ENCODE measurements around the gene TBC1D22A.
"Not testable (repeated sequence)": the region's sequence is repeated elsewhere in the genome, so short reads cannot be mapped to it uniquely, and the experiment has no call there.

Gene TBC1D22A

DNA sequence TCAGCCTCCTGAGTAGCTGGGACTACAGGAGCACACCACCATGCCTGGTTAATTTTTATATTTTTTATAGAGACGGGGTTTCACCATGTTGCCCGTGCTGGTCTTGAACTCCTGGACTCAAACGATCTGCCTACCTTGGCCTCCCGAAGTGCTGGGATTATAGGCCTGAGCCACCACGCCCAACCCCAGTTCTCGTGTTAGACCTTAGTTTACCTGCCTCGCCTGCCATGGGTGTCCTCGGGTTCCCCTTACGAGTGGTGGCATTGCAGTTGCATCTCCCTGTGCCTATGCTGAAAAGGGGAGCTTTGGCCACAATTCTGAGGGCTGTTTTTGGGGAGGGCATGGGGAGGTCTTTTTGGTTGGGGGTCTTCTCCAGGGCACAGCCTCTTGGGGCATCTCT is 18.8 kb downstream of the TBC1D22A start:
- Histone ChIP-seq H3K36me3 (no peaks in the 10 kb centered on the region), H3K4me1 (peaks cover 0 to 9% (median 3%) of the 10 kb centered on the region in 4 donors), H3K4me3 (no peak overlapping the region), H3K27ac (no peak overlapping the region), H3K27me3 (no peaks in the 10 kb centered on the region), H3K9me3 (no peaks in the 10 kb centered on the region)
- TF ChIP-seq CTCF (IDR thresholded peaks at IDR 0.05) = no peak
- intact Hi-C loops (cut with DNase I; ENCODE audit: low total_unique reads) = no loop called here
- DNase-seq = peak in 1 of 2 donors; percentile 52

DNA sequence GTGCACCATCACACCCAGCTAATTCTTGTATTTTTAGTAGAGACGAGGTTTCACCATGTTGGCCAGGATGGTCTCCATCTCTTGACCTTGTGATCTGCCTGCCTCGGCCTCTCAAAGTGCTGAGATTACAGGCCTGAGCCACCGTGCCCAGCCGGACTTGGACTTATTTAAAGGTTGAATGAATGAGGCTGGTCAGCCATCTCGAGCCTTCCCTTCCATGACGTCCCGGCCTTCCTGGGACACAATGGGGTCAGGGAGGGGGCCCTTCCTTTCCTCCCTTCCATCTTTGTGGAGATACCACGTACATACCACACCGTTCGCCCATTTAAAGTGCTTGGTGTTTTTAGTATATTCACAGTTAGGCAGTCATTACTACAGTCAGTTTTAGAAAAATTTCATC is 19.8 kb downstream of the TBC1D22A start:
- intact Hi-C loops (cut with DNase I; ENCODE audit: low total_unique reads); H3K27me3 ChIP-seq; H3K36me3 ChIP-seq; H3K4me3 ChIP-seq; H3K27ac ChIP-seq; H3K4me1 ChIP-seq; H3K9me3 ChIP-seq: not testable (repeated sequence)
- peak in 1 of 2 donors; percentile 56 for DNase-seq

DNA sequence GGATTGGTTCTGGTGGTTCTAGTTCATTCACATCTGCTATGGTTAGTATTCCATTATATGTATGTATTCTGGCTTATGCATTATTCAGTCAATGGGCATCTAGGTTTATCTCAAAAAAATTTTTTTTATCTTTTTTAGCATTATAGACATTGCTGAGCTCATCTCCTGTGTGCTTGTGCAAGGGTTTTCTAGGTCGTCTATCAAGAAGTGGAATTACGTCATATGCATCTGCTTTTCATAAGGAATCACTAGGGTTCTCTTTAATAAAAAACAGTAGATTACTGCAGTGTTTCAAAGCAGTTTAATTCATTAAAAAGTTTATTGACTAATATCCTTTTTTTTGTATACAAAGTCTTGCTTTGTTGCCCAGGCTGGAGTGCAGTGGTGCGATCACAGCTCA is 21.3 kb downstream of the TBC1D22A start:
- TF ChIP-seq CTCF (IDR thresholded peaks at IDR 0.05) = no peak
- Histone ChIP-seq H3K27me3 (no peaks in the 10 kb centered on the region), H3K36me3 (no peaks in the 10 kb centered on the region), H3K4me3 (no peak overlapping the region), H3K27ac (no peak overlapping the region), H3K9me3 (no peaks in the 10 kb centered on the region), H3K4me1 (no peaks in the 10 kb centered on the region)
- intact Hi-C loops (cut with DNase I; ENCODE audit: low total_unique reads) = no loop called here
- DNase-seq = no peak

- TF ChIP-seq CTCF (IDR thresholded peaks at IDR 0.05) = no peak
- Histone ChIP-seq H3K4me3 (no peak overlapping the region), H3K27me3 (no peaks in the 10 kb centered on the region), H3K9me3 (no peaks in the 10 kb centered on the region), H3K27ac (no peak overlapping the region), H3K36me3 (peaks cover 6 to 13% (median 13%) of the 10 kb centered on the region in 3 donors), H3K4me1 (peaks cover 0 to 19% (median 6%) of the 10 kb centered on the region in 4 donors)
- intact Hi-C loops (cut with DNase I; ENCODE audit: low total_unique reads) = no loop called here
- peak; percentile 7 to 24 for DNase-seq
Observed at GRCh38 chr22:46788441-46789172, 26.2 kb downstream of the TBC1D22A start.

DNA sequence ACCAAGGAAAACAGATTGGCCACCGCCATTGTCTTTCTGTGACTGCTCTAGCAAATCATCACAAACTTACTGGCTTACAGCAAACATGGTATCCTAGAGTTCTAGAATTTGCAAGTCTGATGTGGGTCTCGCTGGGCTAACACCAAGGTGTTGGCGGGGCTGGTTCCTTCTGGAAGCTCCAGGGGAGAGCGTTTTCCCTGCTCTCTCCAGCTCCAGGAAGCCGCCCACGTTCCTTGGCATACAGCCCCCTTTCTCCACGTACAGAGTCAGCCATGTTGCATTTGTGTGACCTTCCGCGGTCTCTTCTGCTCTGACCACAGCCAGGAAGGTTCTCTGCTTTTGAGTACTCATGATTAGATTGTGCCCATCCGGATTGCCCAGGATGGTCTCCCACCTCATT is 27.5 kb downstream of the TBC1D22A start:
- Histone ChIP-seq H3K4me3 (no peak overlapping the region), H3K27ac (no peak overlapping the region), H3K27me3 (no peaks in the 10 kb centered on the region), H3K4me1 (peaks cover 0 to 19% (median 6%) of the 10 kb centered on the region in 4 donors), H3K9me3 (no peaks in the 10 kb centered on the region), H3K36me3 (peaks cover 15 to 26% (median 25%) of the 10 kb centered on the region in 3 donors)
- peak; percentile 14 to 32 for DNase-seq
- intact Hi-C loops (cut with DNase I; ENCODE audit: low total_unique reads) = no loop called here
- TF ChIP-seq CTCF (IDR thresholded peaks at IDR 0.05) = no peak

GRCh38 chr22:46791201-46791731 is 28.8 kb downstream of the TBC1D22A start:
- Histone ChIP-seq H3K36me3 (peaks cover 15 to 39% (median 38%) of the 10 kb centered on the region in 3 donors), H3K9me3 (no peaks in the 10 kb centered on the region), H3K27me3 (no peaks in the 10 kb centered on the region), H3K4me3 (no peak overlapping the region), H3K27ac (peak overlapping the region; percentile 6 to 60), H3K4me1 (peaks cover 0 to 19% (median 6%) of the 10 kb centered on the region in 4 donors)
- DNase-seq = peak; percentile 50 to 69
- intact Hi-C loops (cut with DNase I; ENCODE audit: low total_unique reads) = no loop called here
- no peak for TF ChIP-seq CTCF (IDR thresholded peaks at IDR 0.05)
